ENCODE measurements around the gene TTYH3. TPM values are rescaled to one million over a fixed set of nuclear protein-coding genes. Genes with fewer than 3 reads are reported as not detected.
A peak's percentile ranks its signal among the peaks of the same experiment; 100 is the strongest.

Gene TTYH3
- total and polyA plus RNA-seq, 7 experiments from 2014 or later, result 0.53 to 115 (median 18.1) TPM

DNA sequence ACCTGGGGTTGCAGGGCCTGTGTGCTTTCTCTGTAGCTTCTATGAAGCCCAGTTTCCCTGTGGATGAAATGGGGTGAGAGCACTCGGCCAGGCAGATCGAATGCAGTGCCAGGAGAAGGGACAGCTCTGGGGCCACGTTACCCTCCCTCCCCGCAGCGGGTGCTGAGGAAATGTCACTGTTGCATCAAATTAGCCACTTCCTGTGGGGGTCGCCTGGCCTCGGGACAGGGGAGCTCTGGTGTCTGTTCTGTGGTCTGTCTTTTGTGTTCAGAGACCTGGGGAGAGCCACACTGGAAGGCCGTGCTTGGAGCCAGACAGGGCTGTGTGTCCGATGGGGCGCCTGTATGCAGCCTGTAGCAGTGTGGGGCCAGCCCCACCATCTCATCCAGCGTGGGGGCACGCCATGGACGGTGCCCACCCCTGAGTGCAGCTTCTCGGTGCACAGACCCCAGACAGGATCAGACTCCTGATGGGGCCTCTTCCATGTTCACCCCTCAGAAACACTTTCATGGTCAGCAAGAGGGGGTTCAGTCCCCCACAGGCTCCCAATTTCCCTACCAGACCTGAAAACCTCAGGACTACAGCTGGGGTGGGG lies 13.6 kb downstream of the TTYH3 start:
- ChIA-PET CTCF (no interaction called here), POLR2A (no interaction called here)
- peak overlapping the region in 8 of 9 donors; percentile 36 to 83 (median 71) for H3K27ac Mint-ChIP-seq
- H3K27me3 ChIP-seq (ENCODE audit: control insufficient read depth in 2 of 2, insufficient read depth in 2 of 2, low read length in 2 of 2), result no peaks in the 10 kb centered on the region
- H3K36me3 Mint-ChIP-seq, result no peaks in the 10 kb centered on the region
- intact Hi-C loops (cut with micrococcal nuclease), result no loop called here
- peaks cover 17% of the 10 kb centered on the region in 2 donors for H3K4me1 ChIP-seq (ENCODE audit: control insufficient read depth in 2 of 2, insufficient read depth in 2 of 2, low read length in 2 of 2)
- peak overlapping the region; percentile 67 to 81 (median 74) for H3K4me3 Mint-ChIP-seq
- no peaks in the 10 kb centered on the region for H3K27me3 Mint-ChIP-seq
- DNase-seq, result peak in 5 of 9 donors; percentile 20 to 30 (median 27)
- H3K9me3 Mint-ChIP-seq, result no peaks in the 10 kb centered on the region
- peak; percentile 53 for ATAC-seq
- H3K4me3 ChIP-seq (ENCODE audit: low read length), result peak overlapping the region; percentile 32
- no peaks in the 10 kb centered on the region for H3K9me3 ChIP-seq (ENCODE audit: control insufficient read depth in 2 of 3, low read length in 3 of 3)
- H3K36me3 ChIP-seq (ENCODE audit: control insufficient read depth in 2 of 3, insufficient read depth in 3 of 3, low read length in 3 of 3), result peaks cover 0 to 19% (median 0%) of the 10 kb centered on the region in 3 experiments
- H3K4me1 Mint-ChIP-seq, result peaks cover 10 to 21% (median 17%) of the 10 kb centered on the region in 7 donors
- H3K27ac ChIP-seq (ENCODE audit: low read depth, low read length), result no peak overlapping the region

GRCh38 chr7:2646336-2646679 lies 14.5 kb downstream of the TTYH3 start:
- H3K9me3 ChIP-seq (ENCODE audit: control insufficient read depth in 2 of 3, low read length in 3 of 3), result no peaks in the 10 kb centered on the region
- H3K4me1 Mint-ChIP-seq, result peaks cover 10 to 23% (median 17%) of the 10 kb centered on the region in 7 donors
- ATAC-seq (no peak), DNase-seq (no peak)
- H3K27ac Mint-ChIP-seq, result no peak overlapping the region
- H3K4me1 ChIP-seq (ENCODE audit: control insufficient read depth in 2 of 2, insufficient read depth in 2 of 2, low read length in 2 of 2), result peaks cover 17% of the 10 kb centered on the region in 2 donors
- peaks cover 0 to 19% (median 0%) of the 10 kb centered on the region in 3 experiments for H3K36me3 ChIP-seq (ENCODE audit: control insufficient read depth in 2 of 3, insufficient read depth in 3 of 3, low read length in 3 of 3)
- H3K27ac ChIP-seq (ENCODE audit: low read depth, low read length), result no peak overlapping the region
- no peaks in the 10 kb centered on the region for H3K27me3 Mint-ChIP-seq
- CTCF ChIA-PET, result no interaction called here
- intact Hi-C loops (cut with micrococcal nuclease), result no loop called here
- H3K9me3 Mint-ChIP-seq, result no peaks in the 10 kb centered on the region
- POLR2A ChIA-PET, result no interaction called here
- peak overlapping the region in 1 of 10 donors; percentile 79 for H3K4me3 Mint-ChIP-seq
- H3K27me3 ChIP-seq (ENCODE audit: control insufficient read depth in 2 of 2, insufficient read depth in 2 of 2, low read length in 2 of 2), result no peaks in the 10 kb centered on the region
- H3K36me3 Mint-ChIP-seq, result no peaks in the 10 kb centered on the region
- no peak overlapping the region for H3K4me3 ChIP-seq (ENCODE audit: low read length)

DNA sequence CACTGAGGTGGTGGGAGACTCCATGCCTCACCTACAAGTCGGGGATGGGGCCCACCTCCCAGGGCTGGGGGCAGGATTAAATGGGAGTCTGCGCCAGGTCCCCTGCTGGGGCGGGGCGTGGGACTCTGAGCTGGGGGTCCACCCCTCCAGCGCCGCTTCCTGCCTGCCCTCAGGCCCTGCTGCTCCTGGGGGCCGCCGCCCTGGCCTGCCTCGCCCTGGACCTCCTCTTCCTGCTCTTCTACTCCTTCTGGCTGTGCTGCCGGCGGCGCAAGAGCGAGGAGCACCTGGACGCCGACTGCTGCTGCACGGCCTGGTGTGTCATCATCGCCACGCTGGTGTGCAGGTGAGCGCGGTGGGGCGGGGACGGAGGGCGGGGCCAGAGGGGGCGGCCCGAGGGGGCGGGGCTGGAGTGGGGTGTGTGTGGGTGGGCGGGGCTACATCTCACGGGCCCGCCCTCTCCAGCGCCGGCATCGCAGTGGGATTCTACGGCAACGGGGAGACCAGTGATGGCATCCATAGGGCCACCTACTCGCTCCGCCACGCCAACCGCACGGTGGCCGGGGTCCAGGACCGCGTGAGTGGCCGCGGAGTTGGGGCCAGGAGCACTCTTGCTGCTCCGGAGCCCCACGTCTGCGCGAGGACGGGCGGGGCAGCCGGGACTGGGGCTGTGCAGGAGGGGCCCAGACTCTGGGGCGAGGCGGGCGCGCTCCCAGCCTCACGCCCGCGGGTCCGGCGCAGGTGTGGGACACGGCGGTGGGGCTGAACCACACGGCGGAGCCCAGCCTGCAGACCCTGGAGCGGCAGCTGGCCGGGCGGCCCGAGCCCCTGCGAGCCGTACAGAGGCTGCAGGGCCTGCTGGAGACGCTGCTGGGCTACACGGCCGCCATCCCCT lies 15.1 kb downstream of the TTYH3 start:
- Histone ChIP-seq H3K36me3 (ENCODE audit: control insufficient read depth in 2 of 3, insufficient read depth in 3 of 3, low read length in 3 of 3) (peaks cover 0 to 19% (median 0%) of the 10 kb centered on the region in 3 experiments), H3K27ac (ENCODE audit: low read depth, low read length) (no peak overlapping the region), H3K4me1 (ENCODE audit: control insufficient read depth in 2 of 2, insufficient read depth in 2 of 2, low read length in 2 of 2) (peaks cover 17% of the 10 kb centered on the region in 2 donors), H3K9me3 (ENCODE audit: control insufficient read depth in 2 of 3, low read length in 3 of 3) (no peaks in the 10 kb centered on the region), H3K27me3 (ENCODE audit: control insufficient read depth in 2 of 2, insufficient read depth in 2 of 2, low read length in 2 of 2) (no peaks in the 10 kb centered on the region), H3K4me3 (ENCODE audit: low read length) (no peak overlapping the region)
- H3K27ac Mint-ChIP-seq, result no peak overlapping the region
- ChIA-PET POLR2A (no interaction called here), CTCF (no interaction called here)
- peaks cover 10 to 23% (median 17%) of the 10 kb centered on the region in 7 donors for H3K4me1 Mint-ChIP-seq
- DNase-seq (no peak), ATAC-seq (no peak)
- intact Hi-C loops (cut with micrococcal nuclease), result no loop called here
- H3K4me3 Mint-ChIP-seq, result no peak overlapping the region
- H3K9me3 Mint-ChIP-seq, result no peaks in the 10 kb centered on the region
- no peaks in the 10 kb centered on the region for H3K27me3 Mint-ChIP-seq
- no peaks in the 10 kb centered on the region for H3K36me3 Mint-ChIP-seq

GRCh38 chr7:2647594-2648172 lies 15.9 kb downstream of the TTYH3 start:
- Histone ChIP-seq H3K27me3 (ENCODE audit: control insufficient read depth in 2 of 2, insufficient read depth in 2 of 2, low read length in 2 of 2) (no peaks in the 10 kb centered on the region), H3K4me1 (ENCODE audit: control insufficient read depth in 2 of 2, insufficient read depth in 2 of 2, low read length in 2 of 2) (peaks cover 17% of the 10 kb centered on the region in 2 donors), H3K9me3 (ENCODE audit: control insufficient read depth in 2 of 3, low read length in 3 of 3) (no peaks in the 10 kb centered on the region), H3K36me3 (ENCODE audit: control insufficient read depth in 2 of 3, insufficient read depth in 3 of 3, low read length in 3 of 3) (peaks cover 0 to 19% (median 0%) of the 10 kb centered on the region in 3 experiments), H3K4me3 (ENCODE audit: low read length) (no peak overlapping the region), H3K27ac (ENCODE audit: low read depth, low read length) (no peak overlapping the region)
- POLR2A ChIA-PET, result no interaction called here
- H3K9me3 Mint-ChIP-seq, result no peaks in the 10 kb centered on the region
- intact Hi-C loops (cut with micrococcal nuclease), result no loop called here
- no peaks in the 10 kb centered on the region for H3K36me3 Mint-ChIP-seq
- no peak overlapping the region for H3K27ac Mint-ChIP-seq
- ATAC-seq, result peak; percentile 74
- H3K4me3 Mint-ChIP-seq, result no peak overlapping the region
- CTCF ChIA-PET, result no interaction called here
- DNase-seq, result no peak
- peaks cover 10 to 23% (median 17%) of the 10 kb centered on the region in 7 donors for H3K4me1 Mint-ChIP-seq
- no peaks in the 10 kb centered on the region for H3K27me3 Mint-ChIP-seq

GRCh38 chr7:2649139-2649838 lies 17.5 kb downstream of the TTYH3 start:
- CTCF ChIA-PET, result no interaction called here

DNA sequence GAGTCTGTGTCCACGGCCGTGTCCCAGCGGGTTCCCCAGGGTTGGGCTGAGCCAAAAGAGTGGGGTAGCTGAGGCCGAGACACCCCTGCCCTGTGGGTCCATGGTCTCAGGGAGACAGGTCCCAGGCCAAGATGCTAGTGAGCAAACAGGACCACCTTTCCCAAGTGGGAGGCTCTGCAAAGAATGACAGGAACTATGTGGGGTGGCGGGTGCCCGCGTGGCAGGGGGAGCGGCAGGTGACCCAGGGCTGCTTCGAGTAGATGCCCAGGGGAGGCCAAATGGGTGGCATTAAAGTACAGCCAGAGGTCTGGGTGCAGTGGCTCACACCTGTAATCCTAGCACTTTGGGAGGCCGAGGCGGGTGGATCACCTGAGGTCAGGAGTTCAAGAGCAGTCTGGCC lies 18.2 kb downstream of the TTYH3 start:
- CTCF ChIA-PET, result no interaction called here
- intact Hi-C loops (cut with micrococcal nuclease), result no loop called here

More at GRCh38 chr7:2649139-2649838, 17.5 kb downstream of the TTYH3 start:
- DNase-seq, result no peak
- H3K9me3 ChIP-seq (ENCODE audit: control insufficient read depth in 2 of 3, low read length in 3 of 3), result no peaks in the 10 kb centered on the region
- H3K27ac ChIP-seq (ENCODE audit: low read depth, low read length), result no peak overlapping the region
- H3K4me3 Mint-ChIP-seq, result no peak overlapping the region
- POLR2A ChIA-PET, result no interaction called here
- peaks cover 0 to 19% (median 0%) of the 10 kb centered on the region in 3 experiments for H3K36me3 ChIP-seq (ENCODE audit: control insufficient read depth in 2 of 3, insufficient read depth in 3 of 3, low read length in 3 of 3)
- H3K9me3 Mint-ChIP-seq, result no peaks in the 10 kb centered on the region
- intact Hi-C loops (cut with micrococcal nuclease), result no loop called here
- no peak overlapping the region for H3K27ac Mint-ChIP-seq
- peaks cover 10 to 16% (median 15%) of the 10 kb centered on the region in 7 donors for H3K4me1 Mint-ChIP-seq
- H3K36me3 Mint-ChIP-seq, result no peaks in the 10 kb centered on the region
- no peaks in the 10 kb centered on the region for H3K27me3 Mint-ChIP-seq
- H3K4me3 ChIP-seq (ENCODE audit: low read length), result no peak overlapping the region
- H3K4me1 ChIP-seq (ENCODE audit: control insufficient read depth in 2 of 2, insufficient read depth in 2 of 2, low read length in 2 of 2), result peaks cover 15% of the 10 kb centered on the region in 2 donors
- no peak for ATAC-seq
- no peaks in the 10 kb centered on the region for H3K27me3 ChIP-seq (ENCODE audit: control insufficient read depth in 2 of 2, insufficient read depth in 2 of 2, low read length in 2 of 2)

More for the DNA sequence above, 18.2 kb downstream of the TTYH3 start:
- no peaks in the 10 kb centered on the region for H3K9me3 Mint-ChIP-seq
- POLR2A ChIA-PET, result interaction anchor here (0.7 kb wide), 1 partner anchor 60 kb away, joined by 4 read pairs; no protein-coding TSS in a partner anchor
- no peak overlapping the region for H3K4me3 ChIP-seq (ENCODE audit: low read length)
- H3K27ac Mint-ChIP-seq, result no peak overlapping the region
- no peak for DNase-seq
- H3K36me3 ChIP-seq (ENCODE audit: control insufficient read depth in 2 of 3, insufficient read depth in 3 of 3, low read length in 3 of 3), result peaks cover 0 to 19% (median 0%) of the 10 kb centered on the region in 3 experiments
- no peak overlapping the region for H3K4me3 Mint-ChIP-seq
- no peak for ATAC-seq
- no peaks in the 10 kb centered on the region for H3K27me3 ChIP-seq (ENCODE audit: control insufficient read depth in 2 of 2, insufficient read depth in 2 of 2, low read length in 2 of 2)
- H3K27me3 Mint-ChIP-seq, result no peaks in the 10 kb centered on the region
- H3K9me3 ChIP-seq (ENCODE audit: control insufficient read depth in 2 of 3, low read length in 3 of 3), result no peaks in the 10 kb centered on the region
- H3K4me1 Mint-ChIP-seq, result peaks cover 8 to 11% (median 8%) of the 10 kb centered on the region in 7 donors
- H3K4me1 ChIP-seq (ENCODE audit: control insufficient read depth in 2 of 2, insufficient read depth in 2 of 2, low read length in 2 of 2), result peaks cover 8% of the 10 kb centered on the region in 2 donors
- no peaks in the 10 kb centered on the region for H3K36me3 Mint-ChIP-seq
- no peak overlapping the region for H3K27ac ChIP-seq (ENCODE audit: low read depth, low read length)

All from naive thymus-derived CD4-positive, alpha-beta T cell (primary cell).